Activated T-helper 1 cell treated with Interleukin-2 at 50 U/mL for 16 hours (primary cell): ENCODE results near the gene KLKB1.
"Not testable (repeated sequence)": the region's sequence is repeated elsewhere in the genome, so short reads cannot be mapped to it uniquely, and the experiment has no call there.

Experiments used
- DNase-seq: peaks from one replicate; pipeline ENCODE4 v3.0.0-alpha.2; 2020; ENCODE audit warnings: low read depth

Gene KLKB1

DNA sequence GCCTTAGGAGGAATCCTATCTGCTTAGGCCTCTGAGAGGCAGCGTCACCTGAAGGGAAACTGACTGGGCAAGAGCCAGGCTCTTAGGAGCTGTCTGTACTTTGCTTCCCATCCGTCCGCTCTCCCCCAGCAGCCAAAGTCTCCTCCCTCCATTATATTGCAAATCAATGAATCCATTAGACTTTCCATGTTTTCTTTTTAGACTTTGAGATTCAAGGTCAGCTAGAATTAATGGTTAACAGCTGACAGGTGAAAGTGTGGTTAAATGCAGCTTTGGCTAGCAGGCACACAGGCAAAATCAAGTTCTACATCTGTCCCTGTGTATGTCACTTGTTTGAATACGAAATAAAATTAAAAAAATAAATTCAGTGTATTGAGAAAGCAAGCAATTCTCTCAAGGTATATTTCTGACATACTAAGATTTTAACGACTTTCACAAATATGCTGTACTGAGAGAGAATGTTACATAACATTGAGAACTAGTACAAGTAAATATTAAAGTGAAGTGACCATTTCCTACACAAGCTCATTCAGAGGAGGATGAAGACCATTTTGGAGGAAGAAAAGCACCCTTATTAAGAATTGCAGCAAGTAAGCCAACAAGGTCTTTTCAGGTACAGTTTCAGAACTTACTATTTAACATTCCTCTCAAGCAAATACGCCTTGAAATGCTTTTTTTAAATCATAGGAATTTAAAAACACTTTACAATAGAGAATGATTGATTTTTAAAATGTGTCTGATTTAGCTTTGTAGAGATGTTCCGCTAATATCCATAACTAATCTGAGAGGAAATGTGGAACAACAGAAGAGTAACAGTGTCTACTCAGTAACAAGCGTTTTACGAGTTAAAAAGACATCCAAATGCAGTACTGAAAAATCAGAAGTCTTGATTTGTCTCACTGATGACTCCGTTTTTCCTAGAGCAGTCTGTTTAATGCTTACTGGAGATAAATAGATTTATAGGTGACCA is 38.7 kb downstream of the KLKB1 start, which contains the start of gene F11:
Gene F11 (plus strand): TSS at position 507 of the 970 bp plus-strand sequence. CDS start 948 bp downstream, outside the sequence.
- no peak for DNase-seq

GRCh38 chr4:186266729-186267456 is 39.6 kb downstream of the KLKB1 start:
- DNase-seq = no peak

DNA sequence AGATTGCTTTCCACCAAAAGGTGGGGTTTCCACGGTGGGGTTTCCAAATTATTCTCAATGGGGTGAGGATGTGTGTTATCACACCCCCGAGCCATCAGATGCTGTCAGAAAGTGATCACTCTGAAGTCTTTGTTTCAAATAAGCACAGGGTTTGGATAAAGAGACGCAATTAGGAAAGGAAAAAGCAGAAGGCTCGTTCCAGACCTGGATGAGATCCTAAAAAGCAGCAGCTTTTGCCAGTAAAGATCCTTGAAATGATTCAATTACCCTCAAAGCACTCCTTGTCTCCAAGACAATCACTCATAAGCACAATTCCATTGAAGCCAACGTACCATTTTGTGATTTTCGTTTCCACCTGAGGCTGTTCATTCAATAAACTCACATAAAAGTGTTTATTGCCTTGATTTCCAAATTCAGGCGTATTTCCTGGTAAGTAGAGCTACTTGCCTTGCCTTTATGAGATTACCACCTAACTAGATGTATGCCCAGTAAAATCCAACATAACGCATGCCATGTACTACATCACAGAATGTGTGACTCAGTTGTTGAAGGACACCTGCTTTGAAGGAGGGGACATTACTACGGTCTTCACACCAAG is 43.9 kb downstream of the KLKB1 start:
- DNase-seq = no peak

DNA sequence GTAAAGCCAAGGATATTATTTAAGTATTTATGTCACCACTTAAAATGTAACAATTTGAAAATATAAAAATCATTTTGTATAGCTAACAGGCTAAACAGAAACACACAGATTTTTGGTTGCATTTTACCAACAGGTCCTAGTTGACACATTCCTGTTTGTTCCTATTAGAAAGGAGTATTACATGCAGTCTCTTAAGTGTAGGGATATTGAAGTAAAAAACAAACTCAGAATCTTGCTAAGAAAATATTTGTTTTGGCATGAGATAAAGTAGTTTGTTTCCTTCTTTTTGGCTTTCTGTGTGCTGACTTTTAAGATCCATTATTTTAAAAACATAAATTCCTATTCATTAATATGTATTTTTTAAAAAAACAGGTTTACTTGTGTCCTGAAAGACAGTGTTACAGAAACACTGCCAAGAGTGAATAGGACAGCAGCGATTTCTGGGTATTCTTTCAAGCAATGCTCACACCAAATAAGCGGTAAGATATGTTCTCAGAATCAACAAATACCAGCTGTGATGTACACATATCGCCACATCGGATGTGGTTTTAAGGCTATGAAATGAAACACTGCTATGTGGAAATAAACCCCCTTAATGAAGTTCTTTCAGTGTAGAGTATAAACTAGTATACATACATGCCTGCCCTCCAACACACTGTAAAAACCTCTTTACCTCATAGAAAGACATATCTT is 45.5 kb downstream of the KLKB1 start:
- DNase-seq = no peak

DNA sequence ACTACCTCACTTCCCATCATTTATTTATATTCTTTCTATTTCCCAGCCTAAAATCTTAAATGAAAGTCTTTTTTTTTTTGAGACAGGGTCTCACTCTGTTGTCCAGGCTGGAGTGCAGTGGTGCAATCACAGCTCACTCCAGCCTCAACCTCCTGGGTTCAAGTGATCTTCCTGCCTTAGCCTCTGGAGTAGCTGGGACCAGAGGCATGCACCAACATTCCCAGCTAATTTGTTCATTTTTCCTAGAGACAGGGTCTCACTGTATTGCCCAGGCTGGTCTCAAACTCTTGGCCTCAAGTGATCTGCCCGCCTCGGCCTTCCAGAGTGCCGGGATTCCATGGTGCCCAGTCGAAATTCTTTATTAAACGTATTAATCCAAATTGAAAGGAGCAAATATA is 46.1 kb downstream of the KLKB1 start:
- not testable (repeated sequence) for DNase-seq

GRCh38 chr4:186283311-186283710 is 56.0 kb downstream of the KLKB1 start:
- no peak for DNase-seq

- no peak for DNase-seq
Measured at GRCh38 chr4:186285147-186285546, 57.8 kb downstream of the KLKB1 start.

GRCh38 chr4:186286581-186286980 is 59.3 kb downstream of the KLKB1 start:
- DNase-seq = no peak

DNA sequence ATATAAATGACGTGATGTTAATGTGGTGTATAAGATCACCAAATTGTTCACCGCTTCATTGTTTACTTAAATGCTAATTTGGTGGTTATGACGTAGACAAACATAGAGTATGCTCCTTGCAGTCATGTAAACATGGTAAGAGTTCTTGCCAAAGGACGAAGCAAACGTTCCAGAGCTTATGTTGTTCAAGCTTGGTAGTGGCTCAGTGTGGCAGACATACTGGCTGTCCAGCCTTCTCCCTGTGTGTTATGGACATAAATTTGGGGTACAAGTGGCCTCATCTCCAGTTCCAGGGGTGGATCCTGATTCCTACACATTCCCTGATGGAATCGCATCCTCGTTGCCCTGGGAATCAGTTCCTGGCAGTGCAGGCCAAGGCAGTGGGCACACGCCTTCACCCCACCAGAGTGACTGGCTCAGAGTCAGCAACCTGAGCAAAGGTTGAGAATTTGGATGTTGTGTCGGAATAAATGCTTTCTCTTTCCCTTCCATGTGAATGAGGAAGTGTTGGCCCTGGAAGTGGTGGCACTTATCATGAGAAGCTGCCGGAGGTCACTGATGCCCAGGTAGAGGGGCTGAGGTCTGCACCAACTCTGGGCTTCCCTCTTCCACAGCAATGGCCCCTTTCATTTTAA is 64.1 kb downstream of the KLKB1 start:
- no peak for DNase-seq

- no peak for DNase-seq
Measured at GRCh38 chr4:186294160-186294559, 66.9 kb downstream of the KLKB1 start.

- DNase-seq = no peak
Measured at GRCh38 chr4:186296481-186296880, 69.2 kb downstream of the KLKB1 start.

DNA sequence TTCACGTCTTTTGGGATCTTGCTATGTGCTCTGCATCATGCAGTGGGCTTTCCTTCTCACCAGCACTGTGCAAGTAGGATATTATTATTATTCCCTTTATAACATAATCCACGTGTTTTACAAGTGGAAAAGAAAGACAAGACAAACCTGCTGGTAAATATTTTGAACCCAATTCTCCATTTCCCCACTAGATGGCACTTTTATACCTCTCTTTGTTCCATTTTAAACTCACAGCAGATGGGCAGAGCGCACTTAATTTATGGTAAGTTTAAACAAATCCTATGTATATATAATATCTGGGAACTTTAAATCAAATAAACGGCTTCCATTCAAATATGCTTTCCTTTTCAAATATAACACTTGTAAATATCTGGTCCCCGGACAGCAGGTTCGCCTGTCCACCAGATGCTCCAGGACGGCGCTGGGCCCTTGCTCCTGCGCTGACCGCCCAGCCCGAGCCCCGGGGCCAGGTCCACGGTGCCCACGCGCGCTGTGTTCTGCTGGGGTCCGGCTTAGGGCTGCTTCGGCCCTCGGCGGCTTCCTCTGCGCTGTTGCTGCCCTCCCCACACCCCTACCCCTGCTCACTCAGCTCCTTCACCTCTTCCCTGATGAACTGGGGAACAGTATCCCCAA is 69.8 kb downstream of the KLKB1 start:
- DNase-seq = no peak

DNA sequence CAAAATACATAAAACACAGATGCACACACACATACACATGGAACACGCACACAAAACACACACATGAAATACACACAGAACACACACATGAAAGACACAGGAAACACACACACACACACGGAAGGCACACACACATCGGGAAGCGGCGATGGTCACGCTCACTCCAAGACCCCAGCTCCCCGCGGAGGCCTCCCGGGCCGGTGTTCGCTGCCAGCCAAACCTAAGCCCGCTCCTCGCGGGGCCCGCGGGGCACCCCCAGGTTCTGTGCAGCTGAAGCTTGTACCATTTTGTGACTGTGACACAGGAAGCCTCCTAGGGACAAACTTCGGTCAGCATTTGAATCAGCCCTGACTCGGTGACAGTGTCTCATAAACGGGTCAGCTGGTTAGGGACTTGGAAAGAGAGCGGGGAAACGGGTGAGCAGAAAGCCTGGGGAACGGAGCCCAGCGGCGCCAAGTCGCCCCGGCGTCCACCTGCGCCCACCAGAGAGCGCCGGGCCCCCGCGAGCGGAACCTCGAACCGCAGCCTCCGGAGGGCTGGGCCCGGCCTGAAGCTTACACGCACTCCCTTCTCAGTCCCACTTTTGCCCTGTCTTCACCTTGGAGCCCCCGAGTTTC is 70.8 kb downstream of the KLKB1 start:
- no peak for DNase-seq

DNA sequence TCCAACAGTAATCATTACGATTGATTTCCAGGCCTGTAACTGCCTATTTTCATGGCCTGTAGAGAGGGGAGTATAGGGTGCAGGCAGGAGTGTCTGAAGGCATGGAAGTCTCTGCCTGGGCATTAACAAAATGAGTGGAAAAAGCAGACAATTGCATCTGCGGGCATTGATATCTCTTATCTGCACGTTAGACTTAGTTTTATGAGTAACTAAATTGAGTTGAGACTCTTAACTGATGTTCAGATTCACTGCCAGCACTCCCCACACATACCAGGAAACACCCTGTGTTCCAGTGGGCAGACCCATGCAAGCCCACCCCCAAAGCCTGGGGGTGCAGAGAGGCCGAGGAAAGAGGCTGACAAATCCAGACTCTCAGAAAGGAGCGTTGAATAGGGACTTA is 72.0 kb downstream of the KLKB1 start:
- DNase-seq = no peak

- no peak for DNase-seq
Measured at GRCh38 chr4:186300659-186301390, 73.5 kb downstream of the KLKB1 start.

DNA sequence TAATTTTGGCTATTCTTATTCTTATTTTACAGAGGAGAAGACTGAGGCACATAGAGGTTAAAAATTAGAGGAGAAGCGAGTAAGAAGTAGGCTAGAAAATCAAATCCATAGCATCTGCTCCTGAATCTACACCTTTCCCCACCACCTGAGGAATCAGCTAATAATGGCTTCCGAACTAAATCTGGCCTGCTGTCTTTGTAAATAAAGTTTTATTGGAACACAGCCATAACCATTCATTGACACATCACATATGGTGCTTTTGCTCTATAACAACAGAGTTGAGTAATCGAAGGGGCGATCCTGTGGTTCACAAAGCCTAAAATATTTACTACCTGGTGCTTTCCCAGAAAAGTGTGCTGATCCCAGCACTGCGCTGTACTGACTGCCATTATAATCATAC is 76.9 kb downstream of the KLKB1 start:
- no peak for DNase-seq

- DNase-seq = no peak
Measured at GRCh38 chr4:186304866-186305505, 77.7 kb downstream of the KLKB1 start.

- DNase-seq = no peak
Measured at GRCh38 chr4:186307497-186307896, 80.2 kb downstream of the KLKB1 start.

GRCh38 chr4:186307916-186308315 is 80.6 kb downstream of the KLKB1 start:
- DNase-seq = no peak
